GM06990 (cell line): Measurements from ENCODE around the gene ATG9B.

Experiments
- DNase-seq: peaks from one replicate; pipeline ENCODE4 v3.0.0-alpha.2; 2011; ENCODE audit not compliant: insufficient read length; ENCODE audit errors: extremely low read depth
- H3K27me3 ChIP-seq: replicated peaks from 2 replicates; pipeline ENCODE4 v1.6.0; 2011; ENCODE audit warnings: low read length; ENCODE audit not compliant: control insufficient read depth, insufficient read depth
- H3K36me3 ChIP-seq: 2 replicates; pipeline ENCODE4 v1.5.1; 2011; ENCODE audit warnings: low read length; ENCODE audit not compliant: control insufficient read depth, insufficient read depth
- H3K4me3 ChIP-seq: replicated peaks from 2 replicates; pipeline ENCODE4 v1.5.1; 2011; ENCODE audit warnings: low read depth, mild to moderate bottlenecking, control low read depth, low read length
- CTCF ChIP-seq: IDR thresholded peaks from 2 replicates; pipeline ENCODE4 v1.5.1; 2011; ENCODE audit warnings: low read length, control low read depth, mild to moderate bottlenecking, inconsistent platforms; ENCODE audit not compliant: insufficient read depth, poor library complexity, severe bottlenecking

The ATG9B gene

GRCh38 chr7:150994838-150995510, 29.3 kb downstream of the ATG9B start:
- Histone ChIP-seq H3K27me3 (no peaks in the 10 kb centered on the region; the same call in 1 of the 2 replicates), H3K4me3 (no peak overlapping the region), H3K36me3 (no peaks in the 10 kb centered on the region)
- TF ChIP-seq CTCF, result no peak
- DNase-seq, result no peak

GRCh38 chr7:150994141-150994837, 30.0 kb downstream of the ATG9B start:
- H3K4me3 ChIP-seq, result no peak overlapping the region
- DNase-seq, result no peak

GRCh38 chr7:150993511-150993910, 30.8 kb downstream of the ATG9B start:
- Histone ChIP-seq H3K4me3 (no peak overlapping the region), H3K36me3 (no peaks in the 10 kb centered on the region), H3K27me3 (no peaks in the 10 kb centered on the region; the same call in 1 of the 2 replicates)
- TF ChIP-seq CTCF, result no peak
- DNase-seq, result no peak

More at GRCh38 chr7:150994141-150994837, 30.0 kb downstream of the ATG9B start:
- Histone ChIP-seq H3K27me3 (no peaks in the 10 kb centered on the region; the same call in 1 of the 2 replicates), H3K36me3 (no peaks in the 10 kb centered on the region)
- no peak for TF ChIP-seq CTCF

- no peak for DNase-seq
- no peak for TF ChIP-seq CTCF
Measured at GRCh38 chr7:150992833-150993302, 31.4 kb downstream of the ATG9B start.

GRCh38 chr7:150992051-150992640, 32.1 kb downstream of the ATG9B start:
- TF ChIP-seq CTCF, result no peak
- Histone ChIP-seq H3K27me3 (no peaks in the 10 kb centered on the region; the same call in none of the 2 replicates), H3K4me3 (no peak overlapping the region), H3K36me3 (no peaks in the 10 kb centered on the region)
- DNase-seq, result no peak

More at GRCh38 chr7:150992833-150993302, 31.4 kb downstream of the ATG9B start:
- Histone ChIP-seq H3K27me3 (no peaks in the 10 kb centered on the region; the same call in none of the 2 replicates), H3K36me3 (no peaks in the 10 kb centered on the region), H3K4me3 (no peak overlapping the region)
